ENCODE results near the gene OBP2B. TPM values are rescaled to one million over a fixed set of nuclear protein-coding genes. Genes with fewer than 3 reads are reported as not detected.

The OBP2B gene
- polyA plus RNA-seq, 1 donor from 2014 or later: not detected

DNA sequence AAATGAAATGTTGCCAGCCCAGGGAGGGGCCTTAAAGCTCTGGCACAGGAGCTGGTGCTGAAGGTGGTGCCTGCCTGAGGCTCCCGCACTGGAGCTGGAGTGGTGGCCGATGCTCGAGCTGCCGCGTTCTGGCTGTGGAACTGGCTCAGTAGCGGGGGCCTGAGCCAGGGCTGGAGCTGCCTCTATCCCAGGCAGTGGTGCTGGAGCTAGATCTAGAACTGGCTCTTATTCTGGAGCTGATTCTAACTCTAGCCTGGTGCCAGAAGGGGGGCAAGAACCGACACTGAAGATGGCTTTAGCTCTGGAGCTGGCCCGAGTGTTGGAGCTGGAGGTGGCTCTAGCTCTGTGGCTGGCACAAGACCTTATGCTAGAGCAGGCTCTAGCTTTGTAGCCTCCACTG is 19.2 kb downstream of the OBP2B start:
- no peak overlapping the region for H3K4me2 ChIP-seq (ENCODE audit: low read length)
- TF ChIP-seq, protein P1, sequence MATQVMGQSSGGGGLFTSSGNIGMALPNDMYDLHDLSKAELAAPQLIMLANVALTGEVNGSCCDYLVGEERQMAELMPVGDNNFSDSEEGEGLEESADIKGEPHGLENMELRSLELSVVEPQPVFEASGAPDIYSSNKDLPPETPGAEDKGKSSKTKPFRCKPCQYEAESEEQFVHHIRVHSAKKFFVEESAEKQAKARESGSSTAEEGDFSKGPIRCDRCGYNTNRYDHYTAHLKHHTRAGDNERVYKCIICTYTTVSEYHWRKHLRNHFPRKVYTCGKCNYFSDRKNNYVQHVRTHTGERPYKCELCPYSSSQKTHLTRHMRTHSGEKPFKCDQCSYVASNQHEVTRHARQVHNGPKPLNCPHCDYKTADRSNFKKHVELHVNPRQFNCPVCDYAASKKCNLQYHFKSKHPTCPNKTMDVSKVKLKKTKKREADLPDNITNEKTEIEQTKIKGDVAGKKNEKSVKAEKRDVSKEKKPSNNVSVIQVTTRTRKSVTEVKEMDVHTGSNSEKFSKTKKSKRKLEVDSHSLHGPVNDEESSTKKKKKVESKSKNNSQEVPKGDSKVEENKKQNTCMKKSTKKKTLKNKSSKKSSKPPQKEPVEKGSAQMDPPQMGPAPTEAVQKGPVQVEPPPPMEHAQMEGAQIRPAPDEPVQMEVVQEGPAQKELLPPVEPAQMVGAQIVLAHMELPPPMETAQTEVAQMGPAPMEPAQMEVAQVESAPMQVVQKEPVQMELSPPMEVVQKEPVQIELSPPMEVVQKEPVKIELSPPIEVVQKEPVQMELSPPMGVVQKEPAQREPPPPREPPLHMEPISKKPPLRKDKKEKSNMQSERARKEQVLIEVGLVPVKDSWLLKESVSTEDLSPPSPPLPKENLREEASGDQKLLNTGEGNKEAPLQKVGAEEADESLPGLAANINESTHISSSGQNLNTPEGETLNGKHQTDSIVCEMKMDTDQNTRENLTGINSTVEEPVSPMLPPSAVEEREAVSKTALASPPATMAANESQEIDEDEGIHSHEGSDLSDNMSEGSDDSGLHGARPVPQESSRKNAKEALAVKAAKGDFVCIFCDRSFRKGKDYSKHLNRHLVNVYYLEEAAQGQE (IDR thresholded peaks at IDR 0.05; ENCODE audit: borderline replicate concordance): no peak
- TF ChIP-seq SMC3 (conservative IDR thresholded peaks at IDR 0.05; ENCODE audit: poor library complexity) (no peak), TAF1 (IDR thresholded peaks at IDR 0.05; ENCODE audit: low read depth) (no peak), MXI1 (conservative IDR thresholded peaks at IDR 0.05; ENCODE audit: poor library complexity, severe bottlenecking) (no peak), EZH2 (IDR thresholded peaks at IDR 0.05; ENCODE audit: borderline replicate concordance, insufficient read depth, low read length, poor library complexity, severe bottlenecking) (no peak), EP300 (conservative IDR thresholded peaks at IDR 0.05; ENCODE audit: poor library complexity, severe bottlenecking) (no peak), RAD21 (conservative IDR thresholded peaks at IDR 0.05) (no peak), POLR2AphosphoS5 (IDR thresholded peaks at IDR 0.05) (no peak)
- TF ChIP-seq, protein P2, sequence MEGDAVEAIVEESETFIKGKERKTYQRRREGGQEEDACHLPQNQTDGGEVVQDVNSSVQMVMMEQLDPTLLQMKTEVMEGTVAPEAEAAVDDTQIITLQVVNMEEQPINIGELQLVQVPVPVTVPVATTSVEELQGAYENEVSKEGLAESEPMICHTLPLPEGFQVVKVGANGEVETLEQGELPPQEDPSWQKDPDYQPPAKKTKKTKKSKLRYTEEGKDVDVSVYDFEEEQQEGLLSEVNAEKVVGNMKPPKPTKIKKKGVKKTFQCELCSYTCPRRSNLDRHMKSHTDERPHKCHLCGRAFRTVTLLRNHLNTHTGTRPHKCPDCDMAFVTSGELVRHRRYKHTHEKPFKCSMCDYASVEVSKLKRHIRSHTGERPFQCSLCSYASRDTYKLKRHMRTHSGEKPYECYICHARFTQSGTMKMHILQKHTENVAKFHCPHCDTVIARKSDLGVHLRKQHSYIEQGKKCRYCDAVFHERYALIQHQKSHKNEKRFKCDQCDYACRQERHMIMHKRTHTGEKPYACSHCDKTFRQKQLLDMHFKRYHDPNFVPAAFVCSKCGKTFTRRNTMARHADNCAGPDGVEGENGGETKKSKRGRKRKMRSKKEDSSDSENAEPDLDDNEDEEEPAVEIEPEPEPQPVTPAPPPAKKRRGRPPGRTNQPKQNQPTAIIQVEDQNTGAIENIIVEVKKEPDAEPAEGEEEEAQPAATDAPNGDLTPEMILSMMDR (IDR thresholded peaks at IDR 0.05; ENCODE audit: poor library complexity, severe bottlenecking): no peak
- H3F3A ChIP-seq (ENCODE audit: insufficient read depth, low read length, poor library complexity, severe bottlenecking): no peaks in the 10 kb centered on the region

DNA sequence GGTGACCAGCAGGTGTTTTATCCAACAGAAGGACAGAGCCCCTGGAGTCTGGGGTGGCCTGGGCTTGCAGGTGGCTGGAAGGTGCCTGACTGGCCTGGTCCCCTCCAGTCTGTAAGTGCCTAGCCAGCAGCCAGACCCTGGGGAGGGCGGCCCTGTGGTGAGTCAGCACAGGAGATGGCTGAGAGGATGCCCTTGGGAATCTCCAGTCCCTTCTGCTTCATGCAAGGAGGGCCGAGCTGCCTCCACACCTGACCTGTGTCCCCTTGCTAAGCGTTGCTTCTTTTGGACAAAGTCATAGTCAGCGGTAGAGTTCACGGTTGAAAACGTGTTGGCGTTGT is 20.2 kb downstream of the OBP2B start:
- no peak overlapping the region for H3K27ac ChIP-seq (ENCODE audit: low read length)
- no peaks in the 10 kb centered on the region for H3K36me3 ChIP-seq (ENCODE audit: insufficient read depth, low read length)
- TF ChIP-seq EP300 (conservative IDR thresholded peaks at IDR 0.05; ENCODE audit: poor library complexity, severe bottlenecking) (no peak), EZH2 (IDR thresholded peaks at IDR 0.05; ENCODE audit: borderline replicate concordance, insufficient read depth, low read length, poor library complexity, severe bottlenecking) (no peak), SMC3 (conservative IDR thresholded peaks at IDR 0.05; ENCODE audit: poor library complexity) (no peak), MXI1 (conservative IDR thresholded peaks at IDR 0.05; ENCODE audit: poor library complexity, severe bottlenecking) (no peak), POLR2AphosphoS5 (IDR thresholded peaks at IDR 0.05) (no peak), TAF1 (IDR thresholded peaks at IDR 0.05; ENCODE audit: low read depth) (no peak), RAD21 (conservative IDR thresholded peaks at IDR 0.05) (no peak)
- TF ChIP-seq, protein P1 (IDR thresholded peaks at IDR 0.05; ENCODE audit: borderline replicate concordance): no peak
- TF ChIP-seq, protein P2 (IDR thresholded peaks at IDR 0.05; ENCODE audit: poor library complexity, severe bottlenecking): no peak
- no peaks in the 10 kb centered on the region for H3K9me3 ChIP-seq (ENCODE audit: low read length)
- H3K79me2 ChIP-seq (replicated peaks; ENCODE audit: insufficient read depth, low read length): no peaks in the 10 kb centered on the region
- H3K9me2 ChIP-seq (ENCODE audit: insufficient read depth, low read length): no peaks in the 10 kb centered on the region
- H3K4me3 ChIP-seq (ENCODE audit: low read length): no peak overlapping the region
- no peaks in the 10 kb centered on the region for H4K20me1 ChIP-seq (ENCODE audit: insufficient read depth)
- H3F3A ChIP-seq (ENCODE audit: insufficient read depth, low read length, poor library complexity, severe bottlenecking): no peaks in the 10 kb centered on the region
- no peak overlapping the region for H3K4me2 ChIP-seq (ENCODE audit: low read length)
- H3K27me3 ChIP-seq (ENCODE audit: insufficient read depth, low read depth, low read length): peaks cover 7% of the 10 kb centered on the region
- no peak overlapping the region for H3K9ac ChIP-seq (ENCODE audit: low read length)
- H2AFZ ChIP-seq (ENCODE audit: low read depth, low read length): no peak overlapping the region

More for the DNA sequence above, 19.2 kb downstream of the OBP2B start:
- Histone ChIP-seq H3K79me2 (replicated peaks; ENCODE audit: insufficient read depth, low read length) (no peaks in the 10 kb centered on the region), H4K20me1 (ENCODE audit: insufficient read depth) (no peaks in the 10 kb centered on the region), H3K36me3 (ENCODE audit: insufficient read depth, low read length) (no peaks in the 10 kb centered on the region), H3K9me2 (ENCODE audit: insufficient read depth, low read length) (no peaks in the 10 kb centered on the region), H3K9ac (ENCODE audit: low read length) (no peak overlapping the region), H2AFZ (ENCODE audit: low read depth, low read length) (no peak overlapping the region), H3K27ac (ENCODE audit: low read length) (no peak overlapping the region), H3K27me3 (ENCODE audit: insufficient read depth, low read depth, low read length) (peaks cover 7% of the 10 kb centered on the region), H3K9me3 (ENCODE audit: low read length) (no peaks in the 10 kb centered on the region), H3K4me3 (ENCODE audit: low read length) (no peak overlapping the region)

Data from neural cell (in vitro differentiated cells).